GM12878 (cell line): ENCODE results near the gene PRRG3. TPM values are rescaled to one million over a fixed set of nuclear protein-coding genes. Genes with fewer than 3 reads are reported as not detected.

Source experiments
- ATAC-seq: fragments of 200-7000 bp; cut with Tn5 transposase; 3 replicates; pipeline ENCODE4 v1.9.1; 2020; ENCODE audit warnings: mild to moderate bottlenecking, moderate library complexity
- BruUV-seq: library from RNA; stranded (reverse); fragments of 400-500 nt; replicated peaks from 2 replicates; lab custom pipeline; 2021; lab: Mats Ljungman, UMichigan
- CTCF ChIA-PET: fragments of 300-600 bp; sonication (Branson Sonifier 250); formaldehyde crosslinking; extraction: SDS; loops from one replicate; lab custom pipeline; 2021; ENCODE audit warnings: inconsistent platforms; lab: Yijun Ruan, JAX
- POLR2A ChIA-PET: fragments of 350-600 bp; formaldehyde crosslinking; extraction: SDS; loops from one replicate; lab custom pipeline; 2021; ENCODE audit warnings: inconsistent platforms; lab: Charles Lee
- RAD21 ChIA-PET: fragments of 300-600 bp; sonication (Branson Sonifier 250); formaldehyde crosslinking; loops from one replicate; lab custom pipeline; 2023; ENCODE audit warnings: antibody characterized with exemption; ENCODE audit not compliant: unreplicated experiment; lab: Charles Lee
- SMC1A ChIA-PET: fragments of 300-600 bp; sonication (Branson Sonifier 250); formaldehyde crosslinking; loops from one replicate; lab custom pipeline; 2023; ENCODE audit not compliant: unreplicated experiment, uncharacterized antibody; lab: Charles Lee
- DNase-seq: peaks from one replicate; pipeline ENCODE4 v3.0.0-alpha.2; 2011; ENCODE audit warnings: low read depth, low spot score
- FAIRE-seq: peaks from 3 replicates; lab custom pipeline; 2011; peaks lifted over from hg19 to GRCh38; lab: Jason Lieb, UNC
- H2AFZ ChIP-seq: 2 replicates; pipeline ENCODE4 v1.6.0; 2011; ENCODE audit warnings: low read depth, low read length, control low read depth; ENCODE audit not compliant: control insufficient read depth
- H3K27ac ChIP-seq: 2 replicates; pipeline ENCODE4 v1.5.1; 2011; ENCODE audit warnings: control low read depth; ENCODE audit not compliant: control insufficient read depth, insufficient read depth
- H3K27me3 ChIP-seq, 2 experiments: replicated peaks in 1 of 2; 2 replicates each; pipeline versions ENCODE4 v1.6.0 to v1.6.1; 2011; ENCODE audit warnings: low read length in 1 of 2; ENCODE audit not compliant: control insufficient read depth in 2 of 2, insufficient read depth in 2 of 2
- H3K36me3 ChIP-seq, 2 experiments: 2 replicates each; pipeline ENCODE4 v1.5.1; 2011; ENCODE audit warnings: low read length in 1 of 2; ENCODE audit not compliant: control insufficient read depth in 2 of 2, insufficient read depth in 2 of 2
- H3K4me1 ChIP-seq: 2 replicates; pipeline ENCODE4 v1.6.1; 2011; ENCODE audit warnings: mild to moderate bottlenecking, low read length, moderate library complexity, mixed read lengths; ENCODE audit not compliant: control insufficient read depth, insufficient read depth
- H3K4me2 ChIP-seq: 2 replicates; pipeline ENCODE4 v1.6.0; 2011; ENCODE audit warnings: control low read depth; ENCODE audit not compliant: control insufficient read depth, insufficient read depth
- H3K4me3 ChIP-seq: fragments of 200-600 bp; sonication (generic); 2 replicates; pipeline ENCODE4 v1.5.1; 2016
- H3K79me2 ChIP-seq: 2 replicates; pipeline ENCODE4 v1.6.0; 2011; ENCODE audit warnings: low read length; ENCODE audit not compliant: control insufficient read depth, insufficient read depth
- H3K9ac ChIP-seq: 2 replicates; pipeline ENCODE4 v1.8.0; 2011; ENCODE audit warnings: low read length, control low read depth, mixed read lengths; ENCODE audit not compliant: control insufficient read depth, insufficient read depth
- H3K9me3 ChIP-seq: replicated peaks from 3 replicates; pipeline ENCODE4 v1.5.1; 2011; ENCODE audit warnings: mild to moderate bottlenecking, low read length; ENCODE audit not compliant: control insufficient read depth, insufficient read depth
- H4K20me1 ChIP-seq: 2 replicates; pipeline ENCODE4 v1.6.0; 2011; ENCODE audit not compliant: control insufficient read depth, insufficient read depth
- ATF7 ChIP-seq: fragments of 450-650 bp; IDR thresholded peaks from 2 replicates; pipeline ENCODE4 v1.6.1; 2016; ENCODE audit warnings: low read depth, mild to moderate bottlenecking
- EED ChIP-seq: sonication (generic); IDR thresholded peaks from 2 replicates; pipeline ENCODE4 v1.6.1; 2016; ENCODE audit warnings: antibody characterized with exemption, low read depth
- HCFC1 ChIP-seq: fragments of 150-350 bp; IDR thresholded peaks from 2 replicates; pipeline ENCODE4 v1.6.1; 2014; ENCODE audit warnings: low read length
- MAX ChIP-seq: IDR thresholded peaks from 2 replicates; pipeline ENCODE4 v1.6.1; 2012; ENCODE audit warnings: low read depth, low read length, improper control_type of control experiment
- NR2C1 ChIP-seq: fragments of 450-650 bp; IDR thresholded peaks from 2 replicates; pipeline ENCODE4 v1.6.1; 2017; ENCODE audit warnings: antibody characterized with exemption, mild to moderate bottlenecking, moderate library complexity
- PAX8 ChIP-seq: fragments of 450-650 bp; IDR thresholded peaks from 2 replicates; pipeline ENCODE4 v1.6.1; 2017; ENCODE audit warnings: mild to moderate bottlenecking, moderate library complexity
- POLR2A ChIP-seq: IDR thresholded peaks from 2 replicates; pipeline ENCODE4 v1.6.1; 2011; ENCODE audit warnings: low read depth, mild to moderate bottlenecking, low read length
- RAD21 ChIP-seq: IDR thresholded peaks from 2 replicates; pipeline ENCODE4 v1.6.1; 2011; ENCODE audit warnings: mild to moderate bottlenecking, low read depth, low read length, moderate library complexity; ENCODE audit not compliant: insufficient read depth
- RELA ChIP-seq: fragments of 450-650 bp; IDR thresholded peaks from 2 replicates; pipeline ENCODE4 v1.8.0; 2014; ENCODE audit warnings: borderline replicate concordance; ENCODE audit not compliant: partially characterized antibody
- RELB ChIP-seq: fragments of 450-650 bp; IDR thresholded peaks from 2 replicates; pipeline ENCODE4 v1.6.1; 2017; ENCODE audit warnings: low read depth, mild to moderate bottlenecking, moderate library complexity
- REST ChIP-seq: IDR thresholded peaks from 2 replicates; pipeline ENCODE4 v1.6.1; 2012; ENCODE audit warnings: mild to moderate bottlenecking, low read depth, low read length
- SMAD5 ChIP-seq: IDR thresholded peaks from 2 replicates; pipeline ENCODE4 v1.6.1; 2016; ENCODE audit warnings: antibody characterized with exemption, low read depth
- SP1 ChIP-seq: IDR thresholded peaks from one replicate; pipeline ENCODE4 v1.6.1; 2011; ENCODE audit warnings: low read depth, low read length
- STAT1 ChIP-seq: fragments of 450-650 bp; conservative IDR thresholded peaks from 2 replicates; pipeline ENCODE4 v1.6.1; 2014; ENCODE audit warnings: antibody characterized with exemption, mild to moderate bottlenecking
- ZBTB11 ChIP-seq: fragments of 450-650 bp; formaldehyde crosslinking; IDR thresholded peaks from 2 replicates; pipeline ENCODE4 v1.5.0; 2022; ENCODE audit warnings: mild to moderate bottlenecking, missing genetic modification characterization
- WGBS: methylation state at CpG from one replicate; pipeline ENCODE4 v1.1.6; 2016; ENCODE audit warnings: low lambda C conversion rate; ENCODE audit not compliant: insufficient replicate concordance, insufficient coverage; ENCODE audit errors: missing lambda C conversion rate; 5-methylcytosine and 5-hydroxymethylcytosine counted together
- in situ Hi-C: fragments of 300-500 bp; cut with MboI; formaldehyde crosslinking; loops from 9 replicates; pipeline ENCODE4 v1.14.3; 2018; ENCODE audit warnings: mixed read lengths
- intact Hi-C: fragments of 100-400 bp; cut with micrococcal nuclease; formaldehyde crosslinking; loops from one replicate; pipeline ENCODE4 v1.14.2; 2022; ENCODE audit not compliant: unreplicated experiment
- polyA plus RNA-seq, 11 experiments: library from polyadenylated mRNA; depleted of rRNA in 4 of 11; unstranded in 6 of 11; stranded (reverse) in 5 of 11; fragments of >200 nt; fragmentation: Nextera tagmentation in 4 of 11; fragmentation: Illumina TruSeq in 1 of 11; extraction: Ambion mirVana in 4 of 11; extraction: Trizol in 1 of 11; gene quantifications; 1 replicate in 1 of 11; 2 replicates in 10 of 11; pipeline versions ENCODE4 v1.2.1 to v1.2.3, GENCODE V29; 2011 to 2016; ENCODE audit warnings: inconsistent platforms in 2 of 11, missing spikeins in 2 of 11, low read depth in 1 of 11
- total RNA-seq, 4 experiments: library from RNA; depleted of rRNA in 3 of 4; stranded (reverse); fragments of >200 nt in 3 of 4; fragmentation: Illumina TruSeq in 1 of 4; extraction: Trizol in 1 of 4; gene quantifications; 2 replicates each; pipeline versions ENCODE4 v1.2.1 to v1.2.3, GENCODE V29; 2013 to 2021

PRRG3 gene
- total and polyA plus RNA-seq, 10 of the 15 experiments (the other 5 are each of a cell fraction or from before 2014, with no cell fraction given): under 0.01 TPM; not detected in 9

GRCh38 chrX:151743651-151744470, 48.6 kb downstream of the PRRG3 start:
- no peak for ATAC-seq
- POLR2A ChIA-PET: no interaction called here
- RAD21 ChIA-PET: no interaction called here
- no peak overlapping the region for H3K4me3 ChIP-seq
- no peak overlapping the region for H2AFZ ChIP-seq
- H4K20me1 ChIP-seq: no peaks in the 10 kb centered on the region
- CTCF ChIA-PET: interaction anchor here (0.9 to 1.3 kb wide), 2 partner anchors 887 to 898 kb away, joined by 3 read pairs; no protein-coding TSS in a partner anchor
- no peak overlapping the region for H3K9ac ChIP-seq
- SMC1A ChIA-PET: interaction anchor here (1.0 kb wide), 1 partner anchor 9 kb away, joined by 3 read pairs; no protein-coding TSS in a partner anchor
- no peak for FAIRE-seq
- intact Hi-C loops (no loop called here), in situ Hi-C loops (no loop called here)
- H3K36me3 ChIP-seq: no peaks in the 10 kb centered on the region
- H3K27ac ChIP-seq: no peak overlapping the region
- no peaks in the 10 kb centered on the region for H3K79me2 ChIP-seq
- no peak overlapping the region for H3K4me2 ChIP-seq
- H3K27me3 ChIP-seq: no peaks in the 10 kb centered on the region; a peak in 1 of 4 replicates
- no TSS peak for BruUV-seq
- no peaks in the 10 kb centered on the region for H3K4me1 ChIP-seq
- WGBS: 52% methylated on average over 21 of the region's 21 CpGs
- H3K9me3 ChIP-seq: no peaks in the 10 kb centered on the region
- DNase-seq: no peak
- TF ChIP-seq PAX8: no peak
- TF ChIP-seq ATF7: no peak
- TF ChIP-seq ZBTB11 (CRISPR knock-in tag): no peak
- no peak for TF ChIP-seq POLR2A
- no peak for TF ChIP-seq RELB
- TF ChIP-seq MAX: no peak
- no peak for TF ChIP-seq EED
- TF ChIP-seq SP1: no peak
- TF ChIP-seq STAT1: no peak
- no peak for TF ChIP-seq NR2C1
- TF ChIP-seq SMAD5: no peak
- TF ChIP-seq RAD21: no peak
- no peak for TF ChIP-seq REST
- no peak for TF ChIP-seq HCFC1
- TF ChIP-seq RELA: no peak
